SK-N-MC (cell line): ENCODE results near the gene LRRD1.

Source experiments
- EZH2 ChIP-seq: fragments of 200-600 bp; sonication (generic); IDR thresholded peaks from one replicate; pipeline ENCODE4 v1.6.1; 2017; ENCODE audit warnings: antibody characterized with exemption
- POLR2AphosphoS5 ChIP-seq: IDR thresholded peaks from 2 replicates; pipeline ENCODE4 v1.6.1; 2012; ENCODE audit warnings: mild to moderate bottlenecking, low read depth, low read length, borderline replicate concordance

DNA sequence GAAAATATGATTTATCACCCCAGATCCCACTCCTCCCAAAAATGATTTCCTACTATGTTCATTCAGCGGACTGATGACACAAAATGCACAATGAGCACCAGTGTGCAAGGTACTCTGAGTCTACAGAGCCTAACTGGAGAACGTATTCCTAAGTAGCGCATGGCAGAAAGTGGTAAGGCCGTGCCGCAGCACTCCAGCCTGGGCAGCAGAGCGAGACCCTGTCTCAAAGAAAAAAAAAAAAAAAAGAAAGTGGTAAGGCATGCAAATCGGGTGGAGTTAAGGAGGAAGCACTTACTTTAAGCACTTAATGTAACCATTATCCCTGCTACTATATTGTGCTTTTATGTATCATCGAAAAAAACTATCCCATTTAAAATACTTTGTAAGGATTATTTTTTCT lies 70.1 kb downstream of the LRRD1 start:
- TF ChIP-seq POLR2AphosphoS5 (no peak), EZH2 (no peak)
